ENCODE results near the gene IL19. TPM values are rescaled to one million over a fixed set of nuclear protein-coding genes. Genes with fewer than 3 reads are reported as not detected.

IL19 gene
- total RNA-seq, 1 experiment from 2014 or later, result not detected

DNA sequence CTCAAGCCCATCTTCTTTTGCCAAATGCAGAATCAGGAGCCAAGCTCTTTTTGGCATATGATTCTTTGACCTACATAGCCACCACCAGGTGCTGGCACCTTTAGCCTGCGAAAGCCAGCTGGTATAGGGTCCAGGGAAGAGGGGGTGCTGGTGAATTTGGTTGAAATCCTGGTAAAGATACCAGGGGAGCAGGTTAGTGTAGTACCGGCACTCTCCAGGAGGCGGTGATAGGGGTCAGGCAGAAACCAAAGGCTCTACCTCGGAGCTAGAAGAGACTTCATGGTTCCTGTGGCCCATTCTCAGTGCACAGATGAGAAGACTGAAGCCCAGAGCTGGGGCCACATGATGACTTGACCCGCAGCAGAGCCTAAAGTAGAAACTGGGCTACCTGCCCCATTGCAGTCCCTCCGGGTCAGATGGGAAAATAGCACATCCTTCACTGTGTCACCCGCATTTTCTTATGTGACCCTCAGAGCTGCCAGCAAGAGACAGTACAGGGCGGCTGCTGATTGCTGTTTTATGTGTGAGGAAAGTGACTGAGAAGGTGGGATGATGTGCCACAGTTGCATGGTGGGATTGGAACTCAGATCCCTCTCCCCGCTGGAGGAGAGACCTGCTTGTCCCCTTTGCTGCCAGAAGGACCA is 36.0 kb upstream of the IL19 start:
- Histone ChIP-seq H2AFZ (no peak overlapping the region), H4K20me1 (ENCODE audit: insufficient read depth) (no peaks in the 10 kb centered on the region), H3K36me3 (ENCODE audit: low read depth) (peaks cover 10% of the 10 kb centered on the region; the same call in 1 of the 2 replicates), H3K4me2 (no peak overlapping the region), H3K79me2 (ENCODE audit: low read depth) (no peaks in the 10 kb centered on the region), H3K4me3 (no peak overlapping the region), H3F3A (ENCODE audit: insufficient read depth, low read depth) (no peaks in the 10 kb centered on the region), H3K27me3 (ENCODE audit: insufficient read depth, low read depth) (no peaks in the 10 kb centered on the region), H3K9me2 (ENCODE audit: insufficient read depth) (no peaks in the 10 kb centered on the region), H3K27ac (no peak overlapping the region), H3K9me3 (ENCODE audit: insufficient read depth, low read depth) (no peaks in the 10 kb centered on the region), H3K4me1 (replicated peaks; ENCODE audit: insufficient read depth) (no peaks in the 10 kb centered on the region)
- ChIA-PET CTCF (interaction anchor here (0.6 to 2.4 kb wide), 3 partner anchors 77 to 178 kb away, joined by 3 to 5 read pairs (median 5); no protein-coding TSS in a partner anchor), POLR2A (ENCODE audit: unreplicated experiment) (no interaction called here)
- no peak for TF ChIP-seq EZH2 (IDR thresholded peaks at IDR 0.05; ENCODE audit: low read depth)
- TF ChIP-seq, protein P1, sequence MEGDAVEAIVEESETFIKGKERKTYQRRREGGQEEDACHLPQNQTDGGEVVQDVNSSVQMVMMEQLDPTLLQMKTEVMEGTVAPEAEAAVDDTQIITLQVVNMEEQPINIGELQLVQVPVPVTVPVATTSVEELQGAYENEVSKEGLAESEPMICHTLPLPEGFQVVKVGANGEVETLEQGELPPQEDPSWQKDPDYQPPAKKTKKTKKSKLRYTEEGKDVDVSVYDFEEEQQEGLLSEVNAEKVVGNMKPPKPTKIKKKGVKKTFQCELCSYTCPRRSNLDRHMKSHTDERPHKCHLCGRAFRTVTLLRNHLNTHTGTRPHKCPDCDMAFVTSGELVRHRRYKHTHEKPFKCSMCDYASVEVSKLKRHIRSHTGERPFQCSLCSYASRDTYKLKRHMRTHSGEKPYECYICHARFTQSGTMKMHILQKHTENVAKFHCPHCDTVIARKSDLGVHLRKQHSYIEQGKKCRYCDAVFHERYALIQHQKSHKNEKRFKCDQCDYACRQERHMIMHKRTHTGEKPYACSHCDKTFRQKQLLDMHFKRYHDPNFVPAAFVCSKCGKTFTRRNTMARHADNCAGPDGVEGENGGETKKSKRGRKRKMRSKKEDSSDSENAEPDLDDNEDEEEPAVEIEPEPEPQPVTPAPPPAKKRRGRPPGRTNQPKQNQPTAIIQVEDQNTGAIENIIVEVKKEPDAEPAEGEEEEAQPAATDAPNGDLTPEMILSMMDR (conservative IDR thresholded peaks at IDR 0.05), result peak; percentile 89
- intact Hi-C loops (cut with micrococcal nuclease; ENCODE audit: unreplicated experiment), result loop anchor here (1.0 kb wide), 2 partner anchors 178 to 765 kb away; no protein-coding TSS in a partner anchor
- DNase-seq, result peak in 1 of 2 experiments; percentile 37
- BruUV-seq (replicated peaks), result no TSS peak

DNA sequence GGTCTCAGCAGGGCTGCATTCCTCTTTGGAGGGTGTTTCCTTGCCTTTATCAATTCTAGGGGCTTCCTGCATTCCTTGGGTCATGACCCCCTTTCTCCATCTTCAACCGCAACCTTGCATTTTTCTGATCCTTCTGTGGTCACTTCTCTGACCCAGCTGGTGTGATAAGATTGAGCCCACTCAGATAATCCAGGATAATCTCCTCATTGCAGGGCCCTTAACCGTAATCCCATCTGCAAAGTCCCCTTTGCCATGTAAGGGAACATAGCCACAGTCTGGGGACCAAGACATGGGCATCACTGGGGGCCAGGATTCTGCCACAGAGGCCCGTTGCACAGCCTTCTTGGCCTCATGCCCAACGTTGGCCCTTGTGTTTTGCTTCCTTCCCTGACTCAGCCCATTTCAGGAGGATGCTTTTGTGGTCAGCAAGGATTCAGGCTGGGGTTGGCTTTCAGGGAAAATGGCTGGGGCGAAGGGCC is 35.0 kb upstream of the IL19 start:
- Histone ChIP-seq H3K9me3 (ENCODE audit: insufficient read depth, low read depth) (no peaks in the 10 kb centered on the region), H3K4me1 (replicated peaks; ENCODE audit: insufficient read depth) (no peaks in the 10 kb centered on the region), H3K79me2 (ENCODE audit: low read depth) (no peaks in the 10 kb centered on the region), H3K9me2 (ENCODE audit: insufficient read depth) (no peaks in the 10 kb centered on the region), H2AFZ (no peak overlapping the region), H4K20me1 (ENCODE audit: insufficient read depth) (no peaks in the 10 kb centered on the region), H3K36me3 (ENCODE audit: low read depth) (peaks cover 10% of the 10 kb centered on the region; the same call in 1 of the 2 replicates), H3K4me3 (no peak overlapping the region), H3K4me2 (no peak overlapping the region), H3F3A (ENCODE audit: insufficient read depth, low read depth) (no peaks in the 10 kb centered on the region), H3K27me3 (ENCODE audit: insufficient read depth, low read depth) (no peaks in the 10 kb centered on the region), H3K27ac (no peak overlapping the region)
- intact Hi-C loops (cut with micrococcal nuclease; ENCODE audit: unreplicated experiment), result no loop called here
- CTCF ChIA-PET, result interaction anchor here (0.6 to 2.4 kb wide), 4 partner anchors 97 to 669 kb away, joined by 3 to 5 read pairs (median 4); no protein-coding TSS in a partner anchor
- DNase-seq, result no peak
- no TSS peak for BruUV-seq (replicated peaks)
- POLR2A ChIA-PET (ENCODE audit: unreplicated experiment), result no interaction called here
- TF ChIP-seq, protein P1 (conservative IDR thresholded peaks at IDR 0.05), result no peak
- TF ChIP-seq EZH2 (IDR thresholded peaks at IDR 0.05; ENCODE audit: low read depth), result no peak

DNA sequence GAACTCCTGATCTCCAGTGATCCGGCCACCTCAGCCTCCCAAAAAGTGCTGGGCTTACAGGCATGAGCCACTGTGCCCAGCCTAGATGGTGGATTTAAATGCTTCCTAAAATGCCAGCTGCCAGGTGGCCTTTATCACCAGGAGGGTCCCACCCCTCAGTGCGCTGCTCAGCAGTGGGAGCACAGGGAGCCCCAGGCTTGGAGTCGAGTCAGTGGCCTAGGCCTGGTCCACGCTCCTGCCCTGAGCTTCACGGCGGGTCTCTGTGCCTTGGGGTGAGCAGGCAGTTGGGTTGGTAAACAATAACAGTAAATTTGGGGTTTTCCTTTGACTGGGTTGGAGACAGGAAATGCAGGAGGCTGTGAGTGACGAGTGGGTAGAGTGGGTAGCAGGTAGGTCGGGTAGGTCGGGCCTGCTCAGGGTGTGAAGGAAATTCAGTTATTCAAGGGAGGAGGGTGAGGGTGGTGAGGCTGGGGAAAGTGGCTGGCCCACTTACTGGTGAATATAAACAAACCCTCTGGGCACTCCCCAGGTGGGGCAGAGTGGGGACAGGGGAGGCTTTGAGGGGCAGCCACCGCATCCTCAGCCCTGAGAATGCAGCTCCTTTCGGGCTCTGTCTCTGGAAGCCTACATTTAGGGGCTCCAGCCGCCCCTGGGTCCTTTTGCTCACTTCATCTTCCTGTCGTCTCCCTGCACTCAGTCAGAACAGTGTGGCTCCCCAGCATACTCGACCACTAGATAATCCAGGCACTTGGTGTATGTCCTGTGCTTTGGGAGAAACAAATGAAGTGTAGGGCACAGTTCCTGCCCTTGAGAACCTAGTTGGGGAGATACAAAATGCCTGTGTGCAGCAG is 33.5 kb upstream of the IL19 start:
- TF ChIP-seq, protein P1 (conservative IDR thresholded peaks at IDR 0.05), result no peak
- no peak for TF ChIP-seq EZH2 (IDR thresholded peaks at IDR 0.05; ENCODE audit: low read depth)
- no peaks in the 10 kb centered on the region for H3K27me3 ChIP-seq (ENCODE audit: insufficient read depth, low read depth)
- BruUV-seq (replicated peaks), result no TSS peak
- intact Hi-C loops (cut with micrococcal nuclease; ENCODE audit: unreplicated experiment), result no loop called here
- H4K20me1 ChIP-seq (ENCODE audit: insufficient read depth), result no peaks in the 10 kb centered on the region
- DNase-seq, result no peak
- CTCF ChIA-PET, result no interaction called here
- H3K27ac ChIP-seq, result no peak overlapping the region
- no peak overlapping the region for H3K4me3 ChIP-seq
- H2AFZ ChIP-seq, result no peak overlapping the region
- no peaks in the 10 kb centered on the region for H3K79me2 ChIP-seq (ENCODE audit: low read depth)
- peaks cover 10% of the 10 kb centered on the region; the same call in 1 of the 2 replicates for H3K36me3 ChIP-seq (ENCODE audit: low read depth)
- H3K9me3 ChIP-seq (ENCODE audit: insufficient read depth, low read depth), result no peaks in the 10 kb centered on the region
- H3K4me1 ChIP-seq (replicated peaks; ENCODE audit: insufficient read depth), result no peaks in the 10 kb centered on the region
- POLR2A ChIA-PET (ENCODE audit: unreplicated experiment), result no interaction called here
- H3K4me2 ChIP-seq, result no peak overlapping the region
- no peaks in the 10 kb centered on the region for H3F3A ChIP-seq (ENCODE audit: insufficient read depth, low read depth)
- no peaks in the 10 kb centered on the region for H3K9me2 ChIP-seq (ENCODE audit: insufficient read depth)
